ENCODE data around the gene MED12L. TPM values are rescaled to one million over a fixed set of nuclear protein-coding genes. Genes with fewer than 3 reads are reported as not detected.

Gene MED12L
- polyA plus RNA-seq, 1 of the 3 experiments (the other 2 are of a cell fraction), result 0.03 TPM

GRCh38 chr3:151307131-151307530, 221.7 kb downstream of the MED12L start:
- no peak for DNase-seq
- peak overlapping the region in 1 of 2 experiments; percentile 85; a peak in 2 of 4 replicates for H3K27ac ChIP-seq (ENCODE audit: low read depth in 2 of 2, low read length in 1 of 2)
- no peak overlapping the region for H3K4me3 ChIP-seq (ENCODE audit: low read depth in 2 of 2, low read length in 1 of 2)
- H3K36me3 ChIP-seq (replicated peaks in 1 of 2; ENCODE audit: control insufficient read depth in 1 of 2, insufficient read depth in 2 of 2, low read length in 1 of 2), result no peaks in the 10 kb centered on the region
- ChIA-PET CTCF (interaction anchor here (0.9 to 1.3 kb wide), 2 partner anchors 21 to 25 kb away, joined by 3 to 5 read pairs; no protein-coding TSS in a partner anchor), POLR2A (no interaction called here)
- no peaks in the 10 kb centered on the region for H3K79me2 ChIP-seq (ENCODE audit: insufficient read depth)
- peaks cover 0 to 13% of the 10 kb centered on the region in 2 experiments; a peak in 2 of 4 replicates for H3K4me1 ChIP-seq (ENCODE audit: control insufficient read depth in 1 of 2, insufficient read depth in 2 of 2, low read depth in 1 of 2, low read length in 1 of 2)
- TF ChIP-seq EZH2phosphoT487 (IDR thresholded peaks at IDR 0.05; ENCODE audit: borderline replicate concordance, low read depth), result no peak
- TF ChIP-seq TAF1 (IDR thresholded peaks at IDR 0.05; ENCODE audit: borderline replicate concordance, low read depth, low read length), result no peak
- TF ChIP-seq GATA2 (CRISPR knock-in tag; IDR thresholded peaks at IDR 0.05), result no peak
- no peak for TF ChIP-seq TCF12 (IDR thresholded peaks at IDR 0.05)
- TF ChIP-seq RXRA (IDR thresholded peaks at IDR 0.05; ENCODE audit: borderline replicate concordance, low read depth), result no peak
- TF ChIP-seq USF1 (IDR thresholded peaks at IDR 0.05; ENCODE audit: borderline replicate concordance, low read depth), result no peak
- TF ChIP-seq IRF3 (IDR thresholded peaks at IDR 0.05; ENCODE audit: low read depth, low read length), result no peak
- no peak for TF ChIP-seq REST (IDR thresholded peaks at IDR 0.05; ENCODE audit: low read depth, low read length)
- TF ChIP-seq USF2 (IDR thresholded peaks at IDR 0.05; ENCODE audit: borderline replicate concordance, low read depth, low read length), result no peak
- no peak for TF ChIP-seq GABPA (IDR thresholded peaks at IDR 0.05; ENCODE audit: low read depth)
- TF ChIP-seq MEF2A (IDR thresholded peaks at IDR 0.05; ENCODE audit: borderline replicate concordance, low read depth), result no peak
- no peak for TF ChIP-seq SMC3 (IDR thresholded peaks at IDR 0.05; ENCODE audit: low read depth, low read length)
- no peak for TF ChIP-seq MAX (IDR thresholded peaks at IDR 0.05; ENCODE audit: low read depth)
- no peak for TF ChIP-seq RFX5 (IDR thresholded peaks at IDR 0.05; ENCODE audit: low read length)
- no peak for TF ChIP-seq FOXM1 (IDR thresholded peaks at IDR 0.05; ENCODE audit: low read depth)
- no peak for TF ChIP-seq NRF1 (IDR thresholded peaks at IDR 0.05; ENCODE audit: low read depth, low read length)
- no peak for TF ChIP-seq CHD2 (IDR thresholded peaks at IDR 0.05; ENCODE audit: low read length, partially characterized antibody)
- no peak for TF ChIP-seq PBX3 (IDR thresholded peaks at IDR 0.05)
- TF ChIP-seq YY1 (IDR thresholded peaks at IDR 0.05; ENCODE audit: low read depth), result no peak
- no peaks in the 10 kb centered on the region for H4K20me1 ChIP-seq (ENCODE audit: insufficient read depth)
- no peaks in the 10 kb centered on the region for H3K9me2 ChIP-seq
- no peaks in the 10 kb centered on the region for H3K9me3 ChIP-seq
- H3K27me3 ChIP-seq (ENCODE audit: insufficient read depth), result peaks cover 4% of the 10 kb centered on the region; the same call in 1 of the 2 replicates
- no peak overlapping the region for H3K4me2 ChIP-seq
- no peak overlapping the region for H2AFZ ChIP-seq (ENCODE audit: low read depth)
- H3K9ac ChIP-seq, result no peak overlapping the region
- peaks cover 22% of the 10 kb centered on the region for H3F3A ChIP-seq (replicated peaks; ENCODE audit: insufficient read depth)

All from SK-N-SH (cell line).